Measurements from ENCODE around the gene ZNF311. TPM values are rescaled to one million over a fixed set of nuclear protein-coding genes. Genes with fewer than 3 reads are reported as not detected.

Gene ZNF311
- polyA plus RNA-seq, 1 experiment = 0.77 TPM

DNA sequence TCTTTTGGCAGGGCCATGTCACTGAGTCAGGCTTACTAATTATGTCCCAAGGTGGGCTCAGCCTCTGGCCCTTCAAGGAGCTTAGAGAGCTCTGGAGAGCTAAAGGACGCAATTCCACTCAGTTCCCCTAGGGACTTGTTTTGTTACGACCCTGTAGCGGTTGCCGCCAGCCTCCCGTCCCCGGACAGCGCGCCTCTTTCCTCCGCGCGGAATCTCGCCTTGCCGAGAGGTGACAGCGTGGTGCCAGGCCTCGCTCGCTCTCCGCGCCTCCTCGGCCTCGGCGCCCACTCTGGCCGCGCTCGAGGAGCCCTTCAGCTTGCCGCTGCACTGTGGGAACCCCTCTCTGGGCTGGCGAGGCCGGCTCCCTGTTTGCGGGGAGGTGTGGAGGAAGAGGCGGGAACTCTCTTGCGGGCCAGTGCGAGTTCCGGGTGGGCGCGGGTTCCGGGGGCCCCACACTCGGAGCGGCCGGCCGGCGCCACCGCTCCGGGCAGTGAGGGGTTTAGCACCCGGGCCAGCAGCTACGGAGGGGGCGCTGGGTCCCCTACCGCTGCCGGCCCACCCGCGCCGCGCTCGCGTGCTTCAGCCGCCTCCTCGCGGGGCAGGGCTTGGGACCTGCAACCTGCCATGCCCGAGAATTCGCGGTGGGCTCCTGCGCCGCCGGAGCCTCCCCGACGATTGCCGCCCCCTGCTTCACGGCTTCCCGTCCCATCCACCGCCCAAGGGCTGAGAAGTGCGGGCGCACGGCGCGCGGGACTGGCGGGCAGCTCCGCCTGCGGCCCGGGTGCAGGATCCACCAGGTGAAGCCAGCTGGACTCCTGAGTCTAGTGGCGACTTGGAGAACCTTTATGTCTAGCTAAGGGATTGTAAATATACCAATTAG is 9.9 kb upstream of the ZNF311 start:
- Histone ChIP-seq H3K27ac (ENCODE audit: low read depth, low read length) (no peak overlapping the region), H3K4me3 (ENCODE audit: low read depth, low read length) (peak overlapping the region; percentile 32), H3K27me3 (ENCODE audit: control insufficient read depth, insufficient read depth, low read length) (peaks cover 9% of the 10 kb centered on the region), H3K9me3 (ENCODE audit: control insufficient read depth, insufficient read depth, low read length) (peaks cover 8% of the 10 kb centered on the region)
- CTCF ChIA-PET = interaction anchor here (1.3 to 6.7 kb wide), 4 partner anchors 16 to 330 kb away, joined by 3 to 61 read pairs (median 10); no protein-coding TSS in a partner anchor
- POLR2A ChIA-PET = no interaction called here
- no peak for DNase-seq (ENCODE audit: low read depth, low spot score)
- TF ChIP-seq CTCF (IDR thresholded peaks at IDR 0.05; ENCODE audit: low read depth, low read length) = peak; percentile 16; the same call in 1 of the 2 replicates

GRCh38 chr6:29011276-29011734 is 6.2 kb upstream of the ZNF311 start:
- no peak overlapping the region for H3K27ac ChIP-seq (ENCODE audit: low read depth, low read length)
- peaks cover 8% of the 10 kb centered on the region for H3K9me3 ChIP-seq (ENCODE audit: control insufficient read depth, insufficient read depth, low read length)
- peaks cover 9% of the 10 kb centered on the region for H3K27me3 ChIP-seq (ENCODE audit: control insufficient read depth, insufficient read depth, low read length)
- DNase-seq (ENCODE audit: low read depth, low spot score) = no peak
- TF ChIP-seq CTCF (IDR thresholded peaks at IDR 0.05; ENCODE audit: low read depth, low read length) = no peak
- ChIA-PET POLR2A (no interaction called here), CTCF (interaction anchor here (0.6 to 6.7 kb wide), 4 partner anchors 30 to 639 kb away, joined by 3 to 61 read pairs (median 5); no protein-coding TSS in a partner anchor)
- peak overlapping the region; percentile 76 for H3K4me3 ChIP-seq (ENCODE audit: low read depth, low read length)

GRCh38 chr6:29009358-29009757 is 4.2 kb upstream of the ZNF311 start:
- no peak overlapping the region for H3K27ac ChIP-seq (ENCODE audit: low read depth, low read length)
- no peak for DNase-seq (ENCODE audit: low read depth, low spot score)
- H3K9me3 ChIP-seq (ENCODE audit: control insufficient read depth, insufficient read depth, low read length) = no peaks in the 10 kb centered on the region
- peaks cover 7% of the 10 kb centered on the region for H3K27me3 ChIP-seq (ENCODE audit: control insufficient read depth, insufficient read depth, low read length)
- no peak for TF ChIP-seq CTCF (IDR thresholded peaks at IDR 0.05; ENCODE audit: low read depth, low read length)
- no peak overlapping the region for H3K4me3 ChIP-seq (ENCODE audit: low read depth, low read length)
- CTCF ChIA-PET = interaction anchor here (1.0 to 1.1 kb wide), 2 partner anchors 580 to 644 kb away, joined by 3 to 4 read pairs; no protein-coding TSS in a partner anchor
- POLR2A ChIA-PET = no interaction called here

DNA sequence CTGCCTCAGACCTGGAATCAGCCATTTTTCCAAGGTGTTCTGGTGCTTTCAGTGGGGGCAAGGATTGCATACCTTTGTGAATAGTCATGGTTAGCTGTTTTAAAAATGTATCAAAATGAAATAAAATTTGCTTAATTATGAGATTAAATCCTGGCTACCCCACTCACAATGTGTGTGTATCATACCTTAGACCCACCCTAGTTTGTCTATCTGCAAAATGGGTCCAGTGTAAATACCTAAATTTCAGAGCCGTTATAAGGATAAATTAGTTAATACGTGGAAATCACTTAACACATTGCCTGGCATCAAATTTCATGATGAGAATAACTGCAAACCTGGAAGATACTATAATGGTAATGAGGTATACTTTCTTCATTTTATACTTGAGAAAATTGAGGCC is 3.0 kb upstream of the ZNF311 start:
- ChIA-PET POLR2A (no interaction called here), CTCF (no interaction called here)
- H3K9me3 ChIP-seq (ENCODE audit: control insufficient read depth, insufficient read depth, low read length) = no peaks in the 10 kb centered on the region
- H3K27ac ChIP-seq (ENCODE audit: low read depth, low read length) = no peak overlapping the region
- no peak for TF ChIP-seq CTCF (IDR thresholded peaks at IDR 0.05; ENCODE audit: low read depth, low read length)
- peaks cover 7% of the 10 kb centered on the region for H3K27me3 ChIP-seq (ENCODE audit: control insufficient read depth, insufficient read depth, low read length)
- no peak for DNase-seq (ENCODE audit: low read depth, low spot score)
- H3K4me3 ChIP-seq (ENCODE audit: low read depth, low read length) = no peak overlapping the region

Data from AG04450 (cell line).